Fibroblast of mammary gland (primary cell): ENCODE data around the gene NRGN.
A peak's percentile ranks its signal among the peaks of the same experiment; 100 is the strongest.

Experiments
- DNase-seq: peaks from one replicate; pipeline ENCODE4 v3.0.0-alpha.2; 2010; ENCODE audit warnings: low read depth
- H3K4me3 ChIP-seq: 2 replicates; pipeline ENCODE4 v1.5.1; 2011; ENCODE audit warnings: low read depth, mild to moderate bottlenecking, low read length, moderate library complexity; ENCODE audit not compliant: control insufficient read depth
- CTCF ChIP-seq: conservative IDR thresholded peaks from 2 replicates; pipeline ENCODE4 v1.5.1; 2011; ENCODE audit warnings: low read depth, low read length, inconsistent platforms; ENCODE audit not compliant: control insufficient read depth, insufficient read depth

Gene NRGN

GRCh38 chr11:124760205-124760652 is 20.5 kb downstream of the NRGN start:
- no peak for TF ChIP-seq CTCF

DNA sequence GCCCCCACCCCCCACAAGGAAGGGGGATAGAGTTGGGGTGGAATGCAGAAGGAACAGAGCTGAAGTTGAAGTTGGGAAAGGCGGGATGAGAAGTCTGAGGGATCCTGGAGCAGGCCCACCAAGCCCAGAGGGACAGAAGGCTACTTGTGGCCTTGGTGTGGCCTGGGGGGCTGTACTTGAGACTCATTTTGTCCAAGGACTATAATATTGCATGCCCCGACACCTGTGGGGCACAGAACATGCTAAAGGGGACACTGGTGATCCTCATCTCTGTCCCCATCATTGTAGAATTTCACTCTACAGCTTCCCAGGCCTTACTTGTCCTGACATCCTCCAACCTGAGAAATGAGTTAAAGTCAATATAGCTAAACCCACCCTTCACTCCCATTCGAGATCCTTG is 21.1 kb downstream of the NRGN start:
- H3K4me3 ChIP-seq: no peak overlapping the region
- no peak for DNase-seq

More at GRCh38 chr11:124760205-124760652, 20.5 kb downstream of the NRGN start:
- no peak for DNase-seq
- H3K4me3 ChIP-seq: no peak overlapping the region

GRCh38 chr11:124761301-124762104 is 21.8 kb downstream of the NRGN start:
- no peak for TF ChIP-seq CTCF
- no peak for DNase-seq
- H3K4me3 ChIP-seq: no peak overlapping the region

More for the DNA sequence above, 21.1 kb downstream of the NRGN start:
- TF ChIP-seq CTCF: no peak

GRCh38 chr11:124762105-124762623 is 22.4 kb downstream of the NRGN start, which contains the start of gene ESAM:
Gene ESAM (minus strand): TSS chr11:124762290. CDS start chr11:124762154, 136 bp downstream.
- DNase-seq: no peak
- TF ChIP-seq CTCF: no peak
- H3K4me3 ChIP-seq: peak within 1 kb of the TSS; percentile 32

- DNase-seq: no peak
Observed at GRCh38 chr11:124762624-124763155, 22.9 kb downstream of the NRGN start.

More at GRCh38 chr11:124762624-124763155, 22.9 kb downstream of the NRGN start:
- peak overlapping the region; percentile 32 for H3K4me3 ChIP-seq
- TF ChIP-seq CTCF: no peak
